Endothelial cell (in vitro differentiated cells): ENCODE results near the gene RPS14. TPM values are rescaled to one million over a fixed set of nuclear protein-coding genes. Genes with fewer than 3 reads are reported as not detected.

Experiments used
- DNase-seq: peaks from one replicate; pipeline ENCODE4 v3.0.0; 2021; ENCODE audit warnings: low spot score
- H3K27ac Mint-ChIP-seq: one replicate; pipeline ENCODE4 v1.8.0; 2021; ENCODE audit warnings: mixed read lengths, inconsistent platforms; ENCODE audit not compliant: unreplicated experiment
- H3K27me3 Mint-ChIP-seq: one replicate; pipeline ENCODE4 v1.8.0; 2021; ENCODE audit warnings: mild to moderate bottlenecking, moderate library complexity, mixed read lengths, inconsistent platforms; ENCODE audit not compliant: unreplicated experiment
- H3K36me3 Mint-ChIP-seq: one replicate; pipeline ENCODE4 v1.8.0; 2021; ENCODE audit warnings: mild to moderate bottlenecking, low read depth, mixed read lengths, inconsistent platforms; ENCODE audit not compliant: unreplicated experiment
- H3K4me1 Mint-ChIP-seq: one replicate; pipeline ENCODE4 v1.8.0; 2021; ENCODE audit warnings: mild to moderate bottlenecking, mixed read lengths, inconsistent platforms; ENCODE audit not compliant: unreplicated experiment
- H3K4me3 Mint-ChIP-seq: one replicate; pipeline ENCODE4 v1.8.0; 2021; ENCODE audit warnings: mild to moderate bottlenecking, mixed read lengths, inconsistent platforms; ENCODE audit not compliant: unreplicated experiment
- H3K9me3 Mint-ChIP-seq: one replicate; pipeline ENCODE4 v1.8.0; 2021; ENCODE audit warnings: mixed read lengths, inconsistent platforms; ENCODE audit not compliant: unreplicated experiment
- long read RNA-seq: library from polyadenylated mRNA; unstranded; transcript quantifications from one replicate; pipeline ENCODE4 v2.0.0, GENCODE V29; 2020; ENCODE audit not compliant: unreplicated experiment
- total RNA-seq: library from RNA; stranded (reverse); fragmentation: NEBNext Ultra II Directional; extraction: Animal tissue kit (Norgen Biotek cat#: 25700); gene quantifications from one replicate; pipeline ENCODE4 v1.2.1, GENCODE V29; 2021; ENCODE audit not compliant: unreplicated experiment
- TF ChIP-seq, protein P1 (sequence below): fragments of 200-600 bp; sonication (generic); IDR thresholded peaks from one replicate; pipeline ENCODE4 v1.5.0; 2021; ENCODE audit warnings: antibody characterized with exemption; ENCODE audit not compliant: unreplicated experiment

The RPS14 gene
- 2,784 TPM for total RNA-seq
- long read RNA-seq, transcript RPS14-203 (5 exons, 569 nt), result major isoform, 2,163 of 2,454 reads
- long read RNA-seq, transcript RPS14-201 (5 exons, 712 nt), result minor isoform, 19 of 2,454 reads
- long read RNA-seq, transcript RPS14-202 (5 exons, 2,314 nt), result minor isoform, 15 of 2,454 reads
- long read RNA-seq, partial matches to known transcripts, result 220 of 2,454 reads
- long read RNA-seq, other reads (novel, unspliced or antisense), result 35 of 2,454 reads

DNA sequence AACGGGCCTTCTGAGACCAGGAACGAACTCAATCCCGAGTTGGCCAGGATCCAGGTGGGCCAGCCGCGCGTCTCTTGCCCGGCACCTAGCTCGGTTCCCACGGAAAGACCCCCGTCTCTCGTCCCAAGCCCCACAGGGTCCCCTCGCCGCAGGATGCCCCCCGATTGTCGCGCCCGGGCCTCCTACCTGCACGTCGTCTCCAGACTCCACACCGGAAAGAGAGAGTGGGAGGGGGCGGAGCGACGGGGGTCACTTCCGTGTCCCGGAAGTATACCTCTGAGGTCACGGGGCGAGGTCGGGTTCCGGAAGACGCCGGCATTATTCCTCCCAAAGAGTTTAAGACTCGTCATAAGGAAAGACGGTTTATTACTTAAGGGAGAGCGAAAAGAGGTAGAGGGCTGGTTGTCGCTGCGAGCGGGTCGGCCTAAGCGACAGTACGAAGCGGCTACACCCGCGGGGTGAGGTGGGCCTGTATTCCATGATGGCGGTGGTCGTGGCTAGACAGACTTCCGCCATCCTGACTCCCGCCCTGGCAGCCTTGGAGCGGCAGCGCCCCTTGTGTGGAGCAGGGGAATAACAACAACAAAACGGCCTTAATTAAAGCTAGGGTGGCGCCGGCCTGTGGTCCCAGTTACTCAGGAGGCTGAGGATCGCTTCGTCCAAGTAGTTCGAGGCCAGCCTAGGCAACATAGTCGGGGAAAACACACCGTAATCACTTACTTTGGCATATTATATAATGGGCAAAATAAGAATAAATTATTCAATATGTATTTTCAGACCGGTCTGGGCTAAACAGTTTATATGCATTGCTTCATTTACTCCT is at the start of gene RPS14:
Gene RPS14 (minus strand): TSS at position 223 of the 823 bp plus-strand sequence. CDS start 2,006 bp downstream, outside the sequence.
- Mint-ChIP-seq H3K4me1 (peaks cover 31% of the 10 kb centered on the region), H3K36me3 (peaks cover 38% of the 10 kb centered on the region), H3K9me3 (no peaks in the 10 kb centered on the region)

DNA sequence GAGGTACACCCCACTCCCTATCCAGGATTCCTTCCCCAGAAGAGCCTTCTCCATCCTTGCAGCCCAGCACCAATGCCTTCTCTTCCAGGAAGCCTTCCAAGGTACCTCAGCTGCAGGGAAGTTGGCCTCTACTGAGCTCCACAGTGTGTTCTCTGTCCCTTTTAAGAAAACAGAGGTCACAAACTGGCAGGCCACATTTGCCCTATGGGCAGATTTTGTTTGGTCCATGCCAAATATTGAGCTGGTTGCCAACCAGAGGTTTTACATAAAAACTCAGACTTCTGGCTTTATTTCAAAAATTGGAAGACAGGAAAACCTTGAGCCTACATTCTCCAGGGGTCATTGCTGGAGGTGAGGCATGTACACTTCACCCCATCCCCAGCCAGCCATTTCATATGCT is 49.4 kb upstream of the RPS14 start:
- H3K4me1 Mint-ChIP-seq, result peaks cover 76% of the 10 kb centered on the region
- no peak for DNase-seq
- peaks cover 5% of the 10 kb centered on the region for H3K27me3 Mint-ChIP-seq
- no peak overlapping the region for H3K4me3 Mint-ChIP-seq
- TF ChIP-seq, protein P1, sequence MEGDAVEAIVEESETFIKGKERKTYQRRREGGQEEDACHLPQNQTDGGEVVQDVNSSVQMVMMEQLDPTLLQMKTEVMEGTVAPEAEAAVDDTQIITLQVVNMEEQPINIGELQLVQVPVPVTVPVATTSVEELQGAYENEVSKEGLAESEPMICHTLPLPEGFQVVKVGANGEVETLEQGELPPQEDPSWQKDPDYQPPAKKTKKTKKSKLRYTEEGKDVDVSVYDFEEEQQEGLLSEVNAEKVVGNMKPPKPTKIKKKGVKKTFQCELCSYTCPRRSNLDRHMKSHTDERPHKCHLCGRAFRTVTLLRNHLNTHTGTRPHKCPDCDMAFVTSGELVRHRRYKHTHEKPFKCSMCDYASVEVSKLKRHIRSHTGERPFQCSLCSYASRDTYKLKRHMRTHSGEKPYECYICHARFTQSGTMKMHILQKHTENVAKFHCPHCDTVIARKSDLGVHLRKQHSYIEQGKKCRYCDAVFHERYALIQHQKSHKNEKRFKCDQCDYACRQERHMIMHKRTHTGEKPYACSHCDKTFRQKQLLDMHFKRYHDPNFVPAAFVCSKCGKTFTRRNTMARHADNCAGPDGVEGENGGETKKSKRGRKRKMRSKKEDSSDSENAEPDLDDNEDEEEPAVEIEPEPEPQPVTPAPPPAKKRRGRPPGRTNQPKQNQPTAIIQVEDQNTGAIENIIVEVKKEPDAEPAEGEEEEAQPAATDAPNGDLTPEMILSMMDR, result no peak
- H3K27ac Mint-ChIP-seq, result no peak overlapping the region
- no peaks in the 10 kb centered on the region for H3K9me3 Mint-ChIP-seq
- H3K36me3 Mint-ChIP-seq, result peaks cover 16% of the 10 kb centered on the region

More for the DNA sequence above, at the start of gene RPS14:
- TF ChIP-seq, protein P1, result peak; percentile 98
- DNase-seq, result peak; percentile 92
- H3K27ac Mint-ChIP-seq, result peak within 1 kb of the TSS; percentile 100
- peaks cover 7% of the 10 kb centered on the region for H3K27me3 Mint-ChIP-seq
- peak within 1 kb of the TSS; percentile 100 for H3K4me3 Mint-ChIP-seq

DNA sequence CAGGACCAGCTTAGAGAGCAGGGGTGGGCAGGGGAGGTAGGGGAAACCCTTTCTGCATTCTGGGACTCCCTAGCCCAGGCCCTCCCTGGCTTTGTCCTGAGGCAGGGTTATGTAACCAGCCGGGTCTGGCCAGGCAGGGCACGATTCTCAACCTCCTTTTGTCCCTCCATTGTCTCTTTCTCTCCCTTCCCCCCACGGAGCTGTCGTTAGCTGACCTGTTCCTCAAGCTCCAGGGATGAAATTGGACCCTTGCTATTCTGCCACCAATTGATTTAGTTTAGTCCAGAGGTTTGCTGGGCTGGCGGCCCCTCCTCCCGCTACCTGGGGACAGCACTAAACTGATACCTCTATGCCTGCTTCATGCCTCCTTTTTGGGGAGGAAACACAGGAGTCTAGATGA is 49.0 kb upstream of the RPS14 start:
- no peaks in the 10 kb centered on the region for H3K9me3 Mint-ChIP-seq
- H3K4me1 Mint-ChIP-seq, result peaks cover 73% of the 10 kb centered on the region
- peaks cover 18% of the 10 kb centered on the region for H3K36me3 Mint-ChIP-seq
- no peak for DNase-seq
- peak overlapping the region; percentile 87 for H3K27ac Mint-ChIP-seq
- peaks cover 5% of the 10 kb centered on the region for H3K27me3 Mint-ChIP-seq
- no peak overlapping the region for H3K4me3 Mint-ChIP-seq
- TF ChIP-seq, protein P1, result no peak

DNA sequence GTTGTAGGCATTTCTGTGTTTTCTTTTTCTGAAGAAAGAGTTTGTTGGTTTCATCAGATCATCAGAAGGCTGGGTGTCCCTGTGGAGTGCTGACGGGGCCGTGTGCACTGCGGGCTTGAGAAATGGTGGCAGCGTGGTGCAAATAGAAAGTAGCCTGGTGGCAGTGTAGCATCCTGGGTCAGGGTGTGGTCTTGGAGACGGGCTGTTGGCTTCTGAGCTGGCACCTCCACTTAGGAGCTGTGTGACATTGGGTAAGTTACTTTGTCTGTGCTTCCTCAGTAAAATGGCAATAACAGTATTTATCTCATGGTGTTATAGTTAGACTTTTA is 48.4 kb upstream of the RPS14 start:
- H3K4me1 Mint-ChIP-seq, result peaks cover 71% of the 10 kb centered on the region
- DNase-seq, result no peak
- H3K27me3 Mint-ChIP-seq, result peaks cover 5% of the 10 kb centered on the region

More for the DNA sequence above, 48.4 kb upstream of the RPS14 start:
- H3K36me3 Mint-ChIP-seq, result peaks cover 22% of the 10 kb centered on the region
- peak overlapping the region; percentile 87 for H3K27ac Mint-ChIP-seq
- TF ChIP-seq, protein P1, result no peak
- H3K4me3 Mint-ChIP-seq, result peak overlapping the region; percentile 59
- H3K9me3 Mint-ChIP-seq, result no peaks in the 10 kb centered on the region
